Parathyroid adenoma (tissue), 2 donors: ENCODE measurements around the gene SIGLEC15.

ENCODE experiments used
- H2AFZ ChIP-seq: fragments of 300-600 bp; sonication (generic); one replicate; pipeline ENCODE4 v1.7.0; 2017; ENCODE audit warnings: antibody characterized with exemption, mild to moderate bottlenecking
- H3K27ac ChIP-seq: fragments of 300-600 bp; sonication (generic); one replicate; pipeline ENCODE4 v1.7.0; 2017
- H3K27me3 ChIP-seq: fragments of 300-600 bp; sonication (generic); one replicate; pipeline ENCODE4 v1.7.0; 2017; ENCODE audit warnings: low read length; ENCODE audit not compliant: control insufficient read depth, insufficient read depth
- H3K36me3 ChIP-seq: fragments of 300-600 bp; sonication (generic); one replicate; pipeline ENCODE4 v1.7.0; 2017; ENCODE audit warnings: low read length; ENCODE audit not compliant: control insufficient read depth, insufficient read depth
- H3K4me1 ChIP-seq: fragments of 300-600 bp; sonication (generic); one replicate; pipeline ENCODE4 v1.7.0; 2017; ENCODE audit warnings: control low read depth
- H3K4me2 ChIP-seq: fragments of 300-600 bp; sonication (generic); one replicate; pipeline ENCODE4 v1.7.0; 2017; ENCODE audit warnings: low read length
- H3K4me3 ChIP-seq: fragments of 300-600 bp; sonication (generic); one replicate; pipeline ENCODE4 v1.7.0; 2017; ENCODE audit warnings: low read depth, low read length
- H3K79me2 ChIP-seq: fragments of 300-600 bp; sonication (generic); one replicate; pipeline ENCODE4 v1.7.0; 2017; ENCODE audit warnings: control low read depth
- H3K9ac ChIP-seq: fragments of 300-600 bp; sonication (generic); one replicate; pipeline ENCODE4 v1.7.0; 2017; ENCODE audit warnings: mild to moderate bottlenecking
- H3K9me3 ChIP-seq: fragments of 300-600 bp; sonication (generic); one replicate; pipeline ENCODE4 v1.7.0; 2017; ENCODE audit warnings: low read length; ENCODE audit not compliant: control insufficient read depth
- TF ChIP-seq, protein P1 (sequence below): fragments of 300-600 bp; sonication (generic); IDR thresholded peaks from one replicate; pipeline ENCODE4 v1.7.0; 2017; ENCODE audit warnings: antibody characterized with exemption, mild to moderate bottlenecking
- donor health status: primary hyperparathyroidism.

The SIGLEC15 gene

DNA sequence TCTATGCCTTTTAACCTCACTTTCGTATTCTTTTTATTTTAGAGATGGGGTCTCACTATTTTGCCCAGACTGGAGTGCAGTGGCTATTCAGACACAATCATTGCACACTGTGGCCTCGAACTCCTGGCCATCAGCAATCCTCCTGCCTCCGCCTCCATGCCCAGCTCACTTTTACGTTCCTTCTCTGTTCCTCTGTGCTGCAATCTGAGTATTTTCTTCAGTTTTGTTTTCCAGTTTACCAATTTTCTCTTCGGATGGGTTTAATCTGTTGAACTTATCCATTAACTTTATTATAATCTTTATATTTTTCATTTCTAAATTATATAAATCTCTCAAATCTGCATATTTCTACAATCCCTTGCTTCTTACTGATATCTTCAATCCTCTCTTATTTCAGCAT lies 38.6 kb downstream of the SIGLEC15 start:
- H3K27ac ChIP-seq, result no peak overlapping the region
- H2AFZ ChIP-seq, result no peak overlapping the region
- no peaks in the 10 kb centered on the region for H3K79me2 ChIP-seq
- TF ChIP-seq, protein P1, sequence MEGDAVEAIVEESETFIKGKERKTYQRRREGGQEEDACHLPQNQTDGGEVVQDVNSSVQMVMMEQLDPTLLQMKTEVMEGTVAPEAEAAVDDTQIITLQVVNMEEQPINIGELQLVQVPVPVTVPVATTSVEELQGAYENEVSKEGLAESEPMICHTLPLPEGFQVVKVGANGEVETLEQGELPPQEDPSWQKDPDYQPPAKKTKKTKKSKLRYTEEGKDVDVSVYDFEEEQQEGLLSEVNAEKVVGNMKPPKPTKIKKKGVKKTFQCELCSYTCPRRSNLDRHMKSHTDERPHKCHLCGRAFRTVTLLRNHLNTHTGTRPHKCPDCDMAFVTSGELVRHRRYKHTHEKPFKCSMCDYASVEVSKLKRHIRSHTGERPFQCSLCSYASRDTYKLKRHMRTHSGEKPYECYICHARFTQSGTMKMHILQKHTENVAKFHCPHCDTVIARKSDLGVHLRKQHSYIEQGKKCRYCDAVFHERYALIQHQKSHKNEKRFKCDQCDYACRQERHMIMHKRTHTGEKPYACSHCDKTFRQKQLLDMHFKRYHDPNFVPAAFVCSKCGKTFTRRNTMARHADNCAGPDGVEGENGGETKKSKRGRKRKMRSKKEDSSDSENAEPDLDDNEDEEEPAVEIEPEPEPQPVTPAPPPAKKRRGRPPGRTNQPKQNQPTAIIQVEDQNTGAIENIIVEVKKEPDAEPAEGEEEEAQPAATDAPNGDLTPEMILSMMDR, result no peak
- no peaks in the 10 kb centered on the region for H3K27me3 ChIP-seq
- H3K9me3 ChIP-seq, result no peaks in the 10 kb centered on the region
- H3K4me2 ChIP-seq, result no peak overlapping the region
- H3K9ac ChIP-seq, result no peak overlapping the region
- no peak overlapping the region for H3K4me3 ChIP-seq
- H3K36me3 ChIP-seq, result no peaks in the 10 kb centered on the region
- H3K4me1 ChIP-seq, result no peaks in the 10 kb centered on the region

DNA sequence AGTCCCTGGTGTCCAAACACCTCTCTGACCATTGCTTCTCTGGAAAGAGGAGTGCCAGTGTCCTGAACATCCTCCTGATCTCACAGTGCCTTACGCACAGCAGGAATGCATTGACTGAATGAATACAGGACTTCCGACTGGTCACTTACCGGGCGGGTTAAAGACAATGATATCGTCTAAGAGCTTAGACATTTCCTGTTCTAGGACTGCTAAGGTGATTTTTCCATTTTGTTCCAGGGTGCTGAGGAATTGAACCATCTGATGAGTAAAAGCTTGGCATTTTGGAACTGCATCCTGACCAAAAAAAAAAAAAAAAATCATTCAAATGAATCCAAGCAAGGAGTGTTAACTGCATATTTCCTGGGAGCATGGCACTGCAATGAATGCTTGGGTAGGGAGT lies 40.0 kb downstream of the SIGLEC15 start:
- Histone ChIP-seq H3K4me1 (no peaks in the 10 kb centered on the region), H3K36me3 (no peaks in the 10 kb centered on the region), H2AFZ (no peak overlapping the region), H3K4me3 (no peak overlapping the region), H3K27ac (no peak overlapping the region), H3K9me3 (no peaks in the 10 kb centered on the region), H3K9ac (no peak overlapping the region), H3K27me3 (no peaks in the 10 kb centered on the region), H3K4me2 (no peak overlapping the region), H3K79me2 (no peaks in the 10 kb centered on the region)
- TF ChIP-seq, protein P1, result no peak

GRCh38 chr18:45870419-45870818 lies 44.9 kb downstream of the SIGLEC15 start:
- no peak overlapping the region for H3K4me2 ChIP-seq
- H3K4me3 ChIP-seq, result no peak overlapping the region
- H3K9me3 ChIP-seq, result no peaks in the 10 kb centered on the region
- no peak overlapping the region for H3K27ac ChIP-seq
- TF ChIP-seq, protein P1, result no peak
- no peaks in the 10 kb centered on the region for H3K36me3 ChIP-seq
- no peaks in the 10 kb centered on the region for H3K79me2 ChIP-seq
- H3K27me3 ChIP-seq, result no peaks in the 10 kb centered on the region
- no peak overlapping the region for H3K9ac ChIP-seq
- no peak overlapping the region for H2AFZ ChIP-seq
- no peaks in the 10 kb centered on the region for H3K4me1 ChIP-seq

- Histone ChIP-seq H3K9me3 (no peaks in the 10 kb centered on the region), H3K36me3 (no peaks in the 10 kb centered on the region)
Observed at GRCh38 chr18:45871431-45872084, 46.1 kb downstream of the SIGLEC15 start.

More at GRCh38 chr18:45871431-45872084, 46.1 kb downstream of the SIGLEC15 start:
- no peak overlapping the region for H3K4me2 ChIP-seq
- H2AFZ ChIP-seq, result no peak overlapping the region
- H3K9ac ChIP-seq, result no peak overlapping the region
- no peak overlapping the region for H3K27ac ChIP-seq
- H3K4me3 ChIP-seq, result no peak overlapping the region
- H3K27me3 ChIP-seq, result no peaks in the 10 kb centered on the region
- TF ChIP-seq, protein P1, result no peak
- H3K79me2 ChIP-seq, result no peaks in the 10 kb centered on the region
- no peaks in the 10 kb centered on the region for H3K4me1 ChIP-seq
